Thoracic aorta (tissue), 2 donors: ENCODE data around the gene EME2. TPM values are rescaled to one million over a fixed set of nuclear protein-coding genes. Genes with fewer than 3 reads are reported as not detected.

Experiments used
- ATAC-seq: fragments of 150-250 bp; one replicate; pipeline ENCODE4 v1.8.0; 2017; ENCODE audit warnings: low read depth; ENCODE audit not compliant: insufficient number of reproducible peaks, low FRiP score
- DNase-seq: peaks from one replicate; pipeline ENCODE4 v3.0.0-alpha.2; 2020; ENCODE audit warnings: low spot score
- H3K27ac ChIP-seq, 2 donors: fragments of 200-600 bp; sonication (generic); 1 replicate in 1 of 2; 2 replicates in 1 of 2; pipeline ENCODE4 v1.5.1; 2016; ENCODE audit warnings: mild to moderate bottlenecking in 2 of 2, moderate library complexity in 2 of 2
- H3K27me3 ChIP-seq: fragments of 200-600 bp; sonication (generic); replicated peaks from 2 replicates; pipeline ENCODE4 v1.6.0; 2016; ENCODE audit warnings: mild to moderate bottlenecking; ENCODE audit not compliant: insufficient read depth
- H3K36me3 ChIP-seq: fragments of 200-600 bp; sonication (generic); one replicate; pipeline ENCODE4 v1.5.1; 2016
- H3K4me1 ChIP-seq, 2 donors: fragments of 200-600 bp; sonication (generic); 1 replicate in 1 of 2; 2 replicates in 1 of 2; pipeline versions ENCODE4 v1.5.1 to v1.6.0; 2016; ENCODE audit warnings: low read depth in 2 of 2, mild to moderate bottlenecking in 1 of 2; ENCODE audit not compliant: control insufficient read depth in 1 of 2
- H3K4me3 ChIP-seq: fragments of 200-600 bp; sonication (generic); 2 replicates; pipeline ENCODE4 v1.5.1; 2016; ENCODE audit warnings: mild to moderate bottlenecking
- H3K9me3 ChIP-seq: fragments of 200-600 bp; sonication (generic); 2 replicates; pipeline ENCODE4 v1.5.1; 2016
- CTCF ChIP-seq: fragments of 200-600 bp; sonication (generic); IDR thresholded peaks from one replicate; pipeline ENCODE4 v1.5.1; 2019; ENCODE audit warnings: antibody characterized with exemption
- total RNA-seq, 2 donors: library from RNA; depleted of rRNA; stranded (reverse); fragments of >200 nt; gene quantifications; one replicate each; pipeline versions ENCODE4 v1.1.0 to v1.2.3, GENCODE V29; 2016

Gene EME2
- total RNA-seq, 2 donors from 2014 or later: 23.4 to 29.2 TPM

- ATAC-seq (no peak), DNase-seq (no peak)
- Histone ChIP-seq H3K27me3 (no peaks in the 10 kb centered on the region), H3K9me3 (no peaks in the 10 kb centered on the region), H3K4me1 (peaks cover 15 to 36% of the 10 kb centered on the region in 2 donors), H3K36me3 (peaks cover 25% of the 10 kb centered on the region), H3K27ac (peak overlapping the region in 1 of 2 donors; percentile 84), H3K4me3 (peak overlapping the region; percentile 95)
- TF ChIP-seq CTCF: no peak
Observed at GRCh38 chr16:1774448-1774780, 1.8 kb downstream of the EME2 start.

- DNase-seq (no peak), ATAC-seq (no peak)
- Histone ChIP-seq H3K27me3 (no peaks in the 10 kb centered on the region), H3K9me3 (no peaks in the 10 kb centered on the region), H3K4me1 (peaks cover 15 to 28% of the 10 kb centered on the region in 2 donors), H3K4me3 (no peak overlapping the region), H3K36me3 (peaks cover 25% of the 10 kb centered on the region), H3K27ac (no peak overlapping the region)
- no peak for TF ChIP-seq CTCF
Observed at GRCh38 chr16:1775006-1775845, 2.6 kb downstream of the EME2 start.

GRCh38 chr16:1775846-1776671, 3.4 kb downstream of the EME2 start:
- Histone ChIP-seq H3K9me3 (no peaks in the 10 kb centered on the region), H3K27ac (no peak overlapping the region), H3K36me3 (peaks cover 30% of the 10 kb centered on the region), H3K27me3 (no peaks in the 10 kb centered on the region), H3K4me1 (peaks cover 16 to 30% of the 10 kb centered on the region in 2 donors), H3K4me3 (no peak overlapping the region)
- DNase-seq (no peak), ATAC-seq (no peak)
- TF ChIP-seq CTCF: no peak

GRCh38 chr16:1776672-1776955, 4.0 kb downstream of the EME2 start:
- Histone ChIP-seq H3K27ac (no peak overlapping the region), H3K4me1 (peaks cover 21 to 36% of the 10 kb centered on the region in 2 donors), H3K4me3 (no peak overlapping the region), H3K9me3 (no peaks in the 10 kb centered on the region), H3K36me3 (peaks cover 30% of the 10 kb centered on the region), H3K27me3 (no peaks in the 10 kb centered on the region)
- no peak for TF ChIP-seq CTCF
- no peak for ATAC-seq
- DNase-seq: no peak

- DNase-seq (no peak), ATAC-seq (no peak)
- H3K27ac ChIP-seq: no peak overlapping the region
- peaks cover 21 to 36% of the 10 kb centered on the region in 2 donors for H3K4me1 ChIP-seq
- H3K27me3 ChIP-seq: no peaks in the 10 kb centered on the region
- no peak for TF ChIP-seq CTCF
- peaks cover 30% of the 10 kb centered on the region for H3K36me3 ChIP-seq
- H3K9me3 ChIP-seq: no peaks in the 10 kb centered on the region
- no peak overlapping the region for H3K4me3 ChIP-seq
Observed at GRCh38 chr16:1776991-1777374, 4.4 kb downstream of the EME2 start.
